GM12872 (cell line): ENCODE results near the gene DCDC1.

Experiments used
- TF ChIP-seq, protein P1 (sequence below): IDR thresholded peaks from 3 replicates; pipeline ENCODE4 v1.5.1; 2011; ENCODE audit warnings: low read depth, mild to moderate bottlenecking, low read length, moderate library complexity; ENCODE audit not compliant: insufficient read depth

The DCDC1 gene

DNA sequence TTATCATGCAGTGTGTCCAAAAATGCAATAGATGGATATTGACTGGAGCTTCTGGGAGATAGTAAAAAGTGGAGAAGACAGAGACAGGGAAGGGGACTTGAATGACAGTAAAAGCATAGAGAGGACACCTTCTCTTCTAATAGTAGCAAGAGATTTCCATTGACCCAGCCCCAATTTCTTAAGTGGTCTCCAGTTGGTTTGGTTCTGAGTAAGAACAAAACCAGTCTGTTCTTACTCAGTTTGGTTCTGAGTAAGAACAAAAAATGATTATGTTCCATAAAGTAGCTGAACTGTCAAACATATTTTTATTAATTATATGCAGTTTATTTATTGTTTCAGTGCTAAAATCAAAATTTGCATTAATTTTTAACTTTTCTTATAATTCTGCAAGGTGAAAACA, 466.6 kb downstream of the DCDC1 start:
- TF ChIP-seq, protein P1, sequence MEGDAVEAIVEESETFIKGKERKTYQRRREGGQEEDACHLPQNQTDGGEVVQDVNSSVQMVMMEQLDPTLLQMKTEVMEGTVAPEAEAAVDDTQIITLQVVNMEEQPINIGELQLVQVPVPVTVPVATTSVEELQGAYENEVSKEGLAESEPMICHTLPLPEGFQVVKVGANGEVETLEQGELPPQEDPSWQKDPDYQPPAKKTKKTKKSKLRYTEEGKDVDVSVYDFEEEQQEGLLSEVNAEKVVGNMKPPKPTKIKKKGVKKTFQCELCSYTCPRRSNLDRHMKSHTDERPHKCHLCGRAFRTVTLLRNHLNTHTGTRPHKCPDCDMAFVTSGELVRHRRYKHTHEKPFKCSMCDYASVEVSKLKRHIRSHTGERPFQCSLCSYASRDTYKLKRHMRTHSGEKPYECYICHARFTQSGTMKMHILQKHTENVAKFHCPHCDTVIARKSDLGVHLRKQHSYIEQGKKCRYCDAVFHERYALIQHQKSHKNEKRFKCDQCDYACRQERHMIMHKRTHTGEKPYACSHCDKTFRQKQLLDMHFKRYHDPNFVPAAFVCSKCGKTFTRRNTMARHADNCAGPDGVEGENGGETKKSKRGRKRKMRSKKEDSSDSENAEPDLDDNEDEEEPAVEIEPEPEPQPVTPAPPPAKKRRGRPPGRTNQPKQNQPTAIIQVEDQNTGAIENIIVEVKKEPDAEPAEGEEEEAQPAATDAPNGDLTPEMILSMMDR: no peak

DNA sequence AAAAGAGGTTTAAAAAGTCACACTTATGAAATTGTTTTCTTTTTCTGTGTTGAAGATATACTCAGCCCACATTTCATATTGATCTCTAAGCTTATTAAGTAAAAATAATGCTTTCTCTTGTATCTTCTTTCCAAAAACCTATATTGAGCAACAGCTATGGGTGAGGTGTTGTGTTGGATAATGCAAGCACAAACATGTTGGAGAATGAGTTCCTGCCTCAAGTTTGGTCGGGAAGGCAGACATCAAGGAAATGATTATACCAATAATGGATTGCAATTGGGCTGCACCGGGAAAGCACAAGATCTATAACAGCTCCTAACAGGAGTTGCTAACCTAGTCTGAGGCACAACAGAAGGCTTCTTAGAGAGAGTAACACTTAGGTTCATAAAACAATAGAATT, 474.5 kb downstream of the DCDC1 start:
- TF ChIP-seq, protein P1: no peak

DNA sequence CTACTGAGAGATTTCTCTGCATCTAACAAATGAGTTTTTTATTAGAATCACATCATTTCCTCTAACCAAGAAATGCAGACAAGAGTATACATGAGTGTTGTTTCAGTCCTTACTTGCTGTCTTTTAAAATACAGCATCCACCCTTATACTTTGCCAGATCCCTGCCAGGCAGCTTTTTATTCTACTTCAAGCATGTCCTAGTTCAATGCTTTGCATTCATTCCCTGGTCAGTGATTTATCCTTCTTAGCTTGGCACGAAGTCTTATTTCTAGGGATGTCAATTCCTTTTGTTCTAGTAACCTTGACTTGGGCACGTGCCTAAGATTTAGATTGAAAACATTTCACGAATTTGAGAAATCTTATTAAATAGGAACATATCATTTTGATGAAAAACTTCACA, 476.2 kb downstream of the DCDC1 start:
- TF ChIP-seq, protein P1: no peak

DNA sequence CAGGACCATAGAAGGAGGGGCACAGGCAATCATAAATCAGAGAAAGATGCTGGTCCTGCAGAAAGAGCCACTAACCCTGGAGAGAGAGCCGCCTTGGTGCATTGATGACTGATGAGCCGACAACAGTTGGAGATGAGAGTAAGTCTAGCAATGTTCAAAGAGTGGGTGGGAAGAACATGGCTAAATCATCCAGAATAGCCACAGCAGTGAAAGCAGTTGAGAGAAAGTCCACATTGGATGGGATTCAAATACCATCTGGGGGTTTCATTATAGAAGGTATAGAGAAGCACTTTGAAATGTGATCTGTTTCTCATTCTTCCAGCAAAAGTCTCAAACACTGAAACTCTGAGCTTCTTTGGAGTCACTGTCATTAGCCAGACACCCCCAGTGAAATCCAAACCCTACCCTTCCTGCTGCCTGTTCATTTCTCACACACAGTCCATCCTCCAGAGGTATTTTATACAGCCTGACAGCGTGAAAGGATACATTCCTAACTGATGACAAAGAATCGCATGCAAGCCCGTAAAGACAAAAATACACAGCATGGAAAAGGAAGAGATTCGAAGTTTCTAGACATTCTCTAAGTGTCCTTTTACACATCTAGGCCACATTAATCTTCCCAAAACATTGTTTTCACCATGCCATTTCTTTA, 480.3 kb downstream of the DCDC1 start:
- TF ChIP-seq, protein P1: no peak

DNA sequence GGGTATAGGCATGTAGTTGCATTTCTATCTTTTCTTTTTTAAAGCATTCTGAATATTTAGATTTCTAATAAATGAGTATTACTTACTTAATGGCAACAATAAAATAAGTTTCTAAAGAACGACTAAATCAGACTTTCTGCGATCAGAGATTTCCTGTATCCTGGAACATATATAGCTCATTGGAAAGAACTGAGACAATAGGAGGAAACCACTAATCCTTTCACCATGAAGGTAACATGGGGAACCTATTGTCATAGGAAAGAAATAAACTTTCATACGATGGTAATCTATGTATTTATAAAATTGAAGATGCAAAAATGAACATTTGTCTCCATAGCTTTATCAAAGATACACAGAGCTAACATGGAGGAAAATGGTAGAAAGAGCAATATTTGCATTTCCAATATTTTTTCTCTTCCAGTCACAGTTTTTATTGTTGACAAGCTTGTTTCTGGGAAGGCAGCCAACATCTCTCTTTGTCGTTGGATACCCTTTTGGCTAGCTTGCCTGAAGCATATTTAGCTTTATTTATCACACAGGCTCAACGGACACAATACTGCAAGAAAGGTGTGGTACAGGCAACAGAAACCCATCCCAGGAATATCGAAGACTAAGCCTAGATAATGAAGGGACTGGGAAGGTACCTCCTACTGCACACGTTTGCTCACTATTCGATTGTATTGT, 490.1 kb downstream of the DCDC1 start:
- TF ChIP-seq, protein P1: no peak

GRCh38 chr11:30878400-30878799, 491.1 kb downstream of the DCDC1 start:
- TF ChIP-seq, protein P1: no peak

GRCh38 chr11:30876663-30877396, 492.7 kb downstream of the DCDC1 start:
- TF ChIP-seq, protein P1: no peak
